Mesenchymal stem cell (in vitro differentiated cells and primary cell): Measurements from ENCODE around the gene GRID2.

Experiments used
- DNase-seq: peaks from one replicate; pipeline ENCODE4 v3.0.0-alpha.2; 2013
- H2AFZ ChIP-seq: one replicate; pipeline ENCODE4 v1.6.1; 2013; ENCODE audit warnings: low read depth, mild to moderate bottlenecking, control low read depth, inconsistent platforms, low read length, moderate library complexity
- H2AK5ac ChIP-seq: 2 replicates; pipeline ENCODE4 v1.6.1; 2013; ENCODE audit warnings: low read length, moderate library complexity, mild to moderate bottlenecking, inconsistent platforms; ENCODE audit not compliant: severe bottlenecking
- H2BK120ac ChIP-seq: one replicate; pipeline ENCODE4 v1.6.1; 2013; ENCODE audit warnings: low read depth, mild to moderate bottlenecking, inconsistent platforms, low read length, moderate library complexity
- H2BK12ac ChIP-seq, 2 experiments: one replicate each; pipeline ENCODE4 v1.6.1; 2013; ENCODE audit warnings: inconsistent platforms in 2 of 2, low read length in 2 of 2, mild to moderate bottlenecking in 2 of 2, moderate library complexity in 2 of 2, control low read depth in 1 of 2
- H2BK15ac ChIP-seq: one replicate; pipeline ENCODE4 v1.6.1; 2013; ENCODE audit warnings: mild to moderate bottlenecking, low read depth, inconsistent platforms; ENCODE audit not compliant: poor library complexity, severe bottlenecking
- H2BK5ac ChIP-seq: 2 replicates; pipeline ENCODE4 v1.6.1; 2013; ENCODE audit warnings: low read depth, mild to moderate bottlenecking, low read length, control low read depth, inconsistent platforms; ENCODE audit not compliant: poor library complexity, severe bottlenecking
- H3K14ac ChIP-seq, 2 experiments: one replicate each; pipeline ENCODE4 v1.6.1; 2013; ENCODE audit warnings: inconsistent platforms in 2 of 2, low read length in 2 of 2, control low read depth in 1 of 2, mild to moderate bottlenecking in 1 of 2, moderate library complexity in 1 of 2
- H3K18ac ChIP-seq, 2 experiments: one replicate each; pipeline ENCODE4 v1.6.1; 2013; ENCODE audit warnings: inconsistent platforms in 2 of 2, low read length in 2 of 2, control low read depth in 1 of 2, low read depth in 1 of 2, mild to moderate bottlenecking in 1 of 2
- H3K23ac ChIP-seq, 2 experiments: one replicate each; pipeline ENCODE4 v1.6.1; 2013; ENCODE audit warnings: inconsistent platforms in 2 of 2, low read length in 2 of 2, mild to moderate bottlenecking in 2 of 2, moderate library complexity in 2 of 2, control low read depth in 1 of 2
- H3K27ac ChIP-seq: 2 replicates; pipeline ENCODE4 v1.5.1; 2013; ENCODE audit warnings: mild to moderate bottlenecking, moderate library complexity, low read length, control low read depth, inconsistent platforms; ENCODE audit not compliant: poor library complexity, severe bottlenecking
- H3K27me3 ChIP-seq, 2 experiments: 2 replicates each; pipeline versions ENCODE4 v1.6.1 to v1.7.0; 2013; ENCODE audit warnings: low read length in 2 of 2, mild to moderate bottlenecking in 2 of 2, moderate library complexity in 2 of 2, control low read depth in 1 of 2, inconsistent platforms in 1 of 2; ENCODE audit not compliant: control insufficient read depth in 1 of 2, insufficient read depth in 1 of 2
- H3K36me3 ChIP-seq, 2 experiments: 2 replicates each; pipeline versions ENCODE4 v1.6.1 to v1.7.0; 2013; ENCODE audit warnings: low read length in 2 of 2, control low read depth in 1 of 2, inconsistent platforms in 1 of 2, low read depth in 1 of 2, mild to moderate bottlenecking in 1 of 2; ENCODE audit not compliant: insufficient read depth in 2 of 2, control insufficient read depth in 1 of 2
- H3K4ac ChIP-seq, 2 experiments: one replicate each; pipeline ENCODE4 v1.6.1; 2013; ENCODE audit warnings: inconsistent platforms in 2 of 2, low read length in 2 of 2, mild to moderate bottlenecking in 2 of 2, moderate library complexity in 2 of 2, control low read depth in 1 of 2, low read depth in 1 of 2
- H3K4me1 ChIP-seq: 2 replicates; pipeline ENCODE4 v1.6.1; 2013; ENCODE audit warnings: low read depth, low read length, control low read depth; ENCODE audit not compliant: control insufficient read depth, insufficient read depth
- H3K4me2 ChIP-seq: 2 replicates; pipeline ENCODE4 v1.6.1; 2013; ENCODE audit warnings: low read length, mild to moderate bottlenecking, inconsistent platforms; ENCODE audit not compliant: poor library complexity, severe bottlenecking
- H3K4me3 ChIP-seq, 2 experiments: 2 replicates each; pipeline versions ENCODE4 v1.5.1 to v1.7.0; 2013; ENCODE audit warnings: low read length in 2 of 2, mild to moderate bottlenecking in 2 of 2, control low read depth in 1 of 2, low read depth in 1 of 2; ENCODE audit not compliant: insufficient read depth in 1 of 2
- H3K79me1 ChIP-seq: replicated peaks from 2 replicates; pipeline ENCODE4 v1.6.1; 2013; ENCODE audit warnings: mild to moderate bottlenecking, control low read depth, low read length, inconsistent platforms; ENCODE audit not compliant: poor library complexity, severe bottlenecking
- H3K9ac ChIP-seq: 2 replicates; pipeline ENCODE4 v1.7.0; 2013; ENCODE audit warnings: mild to moderate bottlenecking, low read length, moderate library complexity
- H3K9me3 ChIP-seq: 2 replicates; pipeline ENCODE4 v1.7.0; 2013; ENCODE audit warnings: mild to moderate bottlenecking, low read length; ENCODE audit not compliant: control insufficient read depth
- H4K8ac ChIP-seq: one replicate; pipeline ENCODE4 v1.6.1; 2013; ENCODE audit warnings: inconsistent platforms, mild to moderate bottlenecking, low read length, moderate library complexity
- H4K91ac ChIP-seq: one replicate; pipeline ENCODE4 v1.6.1; 2013; ENCODE audit warnings: mild to moderate bottlenecking, low read length, inconsistent platforms
- WGBS: methylation state at CpG from one replicate; pipeline ENCODE4 v1.1.7; 2013; ENCODE audit warnings: mixed read lengths; 5-methylcytosine and 5-hydroxymethylcytosine counted together

GRID2 gene

GRCh38 chr4:92477298-92477697 is 173.5 kb downstream of the GRID2 start:
- DNase-seq: no peak
- no peak overlapping the region for H2BK5ac ChIP-seq

GRCh38 chr4:92483341-92483740 is 179.6 kb downstream of the GRID2 start:
- no peak overlapping the region for H3K14ac ChIP-seq
- no peak overlapping the region for H3K4me3 ChIP-seq
- no peak overlapping the region for H2BK15ac ChIP-seq
- DNase-seq: no peak
- H3K4ac ChIP-seq: no peak overlapping the region
- no peaks in the 10 kb centered on the region for H3K9me3 ChIP-seq
- no peak overlapping the region for H2AFZ ChIP-seq
- no peak overlapping the region for H3K23ac ChIP-seq
- H3K9ac ChIP-seq: no peak overlapping the region
- no peak overlapping the region for H4K91ac ChIP-seq
- no peak overlapping the region for H4K8ac ChIP-seq
- WGBS: 89% methylated on average over 3 of the region's 3 CpGs
- H3K79me1 ChIP-seq: no peaks in the 10 kb centered on the region
- no peak overlapping the region for H3K4me2 ChIP-seq
- no peaks in the 10 kb centered on the region for H3K4me1 ChIP-seq
- no peak overlapping the region for H2AK5ac ChIP-seq
- H2BK5ac ChIP-seq: no peak overlapping the region
- H3K27ac ChIP-seq: no peak overlapping the region
- H2BK120ac ChIP-seq: no peak overlapping the region
- H2BK12ac ChIP-seq: no peak overlapping the region
- H3K18ac ChIP-seq: no peak overlapping the region
- no peaks in the 10 kb centered on the region for H3K27me3 ChIP-seq
- H3K36me3 ChIP-seq: no peaks in the 10 kb centered on the region

More at GRCh38 chr4:92477298-92477697, 173.5 kb downstream of the GRID2 start:
- H2AK5ac ChIP-seq: no peak overlapping the region
- no peak overlapping the region for H3K14ac ChIP-seq
- no peak overlapping the region for H2BK15ac ChIP-seq
- H3K27me3 ChIP-seq: no peaks in the 10 kb centered on the region
- H4K91ac ChIP-seq: no peak overlapping the region
- H2BK120ac ChIP-seq: no peak overlapping the region
- H3K4me3 ChIP-seq: no peak overlapping the region
- no peak overlapping the region for H3K4ac ChIP-seq
- H3K79me1 ChIP-seq: no peaks in the 10 kb centered on the region
- no peaks in the 10 kb centered on the region for H3K9me3 ChIP-seq
- no peaks in the 10 kb centered on the region for H3K36me3 ChIP-seq
- H3K18ac ChIP-seq: no peak overlapping the region
- no peaks in the 10 kb centered on the region for H3K4me1 ChIP-seq
- H2AFZ ChIP-seq: no peak overlapping the region
- H3K4me2 ChIP-seq: no peak overlapping the region
- H3K27ac ChIP-seq: no peak overlapping the region
- H3K23ac ChIP-seq: no peak overlapping the region
- WGBS: no CpG with 5 or more reads among the region's 1 CpG
- no peak overlapping the region for H3K9ac ChIP-seq
- no peak overlapping the region for H4K8ac ChIP-seq
- H2BK12ac ChIP-seq: no peak overlapping the region

GRCh38 chr4:92488496-92488895 is 184.7 kb downstream of the GRID2 start:
- no peak overlapping the region for H2BK15ac ChIP-seq
- no peak overlapping the region for H3K14ac ChIP-seq
- DNase-seq: no peak
- H4K91ac ChIP-seq: no peak overlapping the region
- no peak overlapping the region for H2BK12ac ChIP-seq
- H2AFZ ChIP-seq: no peak overlapping the region
- H2AK5ac ChIP-seq: no peak overlapping the region
- no peak overlapping the region for H4K8ac ChIP-seq
- H3K79me1 ChIP-seq: no peaks in the 10 kb centered on the region
- H3K9me3 ChIP-seq: no peaks in the 10 kb centered on the region
- no peak overlapping the region for H3K4me3 ChIP-seq
- 57% methylated on average over 1 of the region's 1 CpG for WGBS
- H2BK120ac ChIP-seq: no peak overlapping the region
- H3K9ac ChIP-seq: no peak overlapping the region
- H3K23ac ChIP-seq: no peak overlapping the region
- no peak overlapping the region for H3K4ac ChIP-seq
- H3K4me2 ChIP-seq: no peak overlapping the region
- no peaks in the 10 kb centered on the region for H3K4me1 ChIP-seq
- H3K27me3 ChIP-seq: no peaks in the 10 kb centered on the region
- no peak overlapping the region for H2BK5ac ChIP-seq
- no peak overlapping the region for H3K27ac ChIP-seq
- H3K36me3 ChIP-seq: no peaks in the 10 kb centered on the region
- H3K18ac ChIP-seq: no peak overlapping the region

GRCh38 chr4:92497141-92497540 is 193.4 kb downstream of the GRID2 start:
- H3K9me3 ChIP-seq: no peaks in the 10 kb centered on the region
- H3K4ac ChIP-seq: no peak overlapping the region
- H4K91ac ChIP-seq: no peak overlapping the region
- H3K4me3 ChIP-seq: no peak overlapping the region
- H2AK5ac ChIP-seq: no peak overlapping the region
- no peak overlapping the region for H4K8ac ChIP-seq
- no peak overlapping the region for H2BK5ac ChIP-seq
- no peak for DNase-seq
- no peak overlapping the region for H3K18ac ChIP-seq
- no peaks in the 10 kb centered on the region for H3K27me3 ChIP-seq
- no peak overlapping the region for H3K23ac ChIP-seq
- no CpG with 5 or more reads among the region's 1 CpG for WGBS
- H2AFZ ChIP-seq: no peak overlapping the region
- H3K27ac ChIP-seq: no peak overlapping the region
- no peaks in the 10 kb centered on the region for H3K36me3 ChIP-seq
- no peak overlapping the region for H2BK120ac ChIP-seq
- no peaks in the 10 kb centered on the region for H3K79me1 ChIP-seq
- H3K4me2 ChIP-seq: no peak overlapping the region
- no peak overlapping the region for H3K14ac ChIP-seq
- no peak overlapping the region for H2BK12ac ChIP-seq
- no peaks in the 10 kb centered on the region for H3K4me1 ChIP-seq
- H2BK15ac ChIP-seq: no peak overlapping the region
- H3K9ac ChIP-seq: no peak overlapping the region
